ENCODE measurements around the gene JAZF1. TPM values are rescaled to one million over a fixed set of nuclear protein-coding genes. Genes with fewer than 3 reads are reported as not detected.

JAZF1 gene
- total and polyA plus RNA-seq, 2 donors (not counting 1 experiment from before 2014, with no cell fraction given): 14.0 to 38.6 TPM

DNA sequence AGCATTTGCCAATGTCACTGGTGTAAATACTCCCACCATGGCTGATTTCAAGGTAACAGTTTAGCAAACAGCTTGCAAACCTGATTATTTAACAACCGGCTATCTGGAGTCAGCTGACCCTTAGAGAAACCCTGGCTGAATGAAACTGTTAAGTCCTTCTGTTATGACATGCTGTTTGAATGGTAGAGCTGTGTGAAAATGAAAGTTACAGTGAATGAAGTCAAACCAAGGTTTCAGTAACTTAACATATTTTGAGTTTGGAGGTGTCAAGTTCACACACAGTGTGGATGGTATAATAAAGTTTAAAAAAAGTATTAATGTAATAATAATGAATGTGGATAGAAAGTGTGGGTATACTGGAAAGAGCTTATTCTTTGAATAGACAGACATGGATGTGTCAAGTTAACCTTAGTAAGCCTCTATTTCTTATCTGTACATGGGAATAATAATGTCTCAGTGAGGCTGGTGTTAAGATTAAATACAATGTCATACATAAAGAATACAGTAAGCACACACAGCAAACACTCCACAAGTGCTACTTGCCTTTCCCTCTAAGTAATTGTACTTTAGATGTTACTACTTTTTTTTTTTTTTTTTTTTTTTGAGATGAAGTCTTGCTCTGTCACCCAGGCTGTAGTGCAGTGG lies 290.3 kb downstream of the JAZF1 start:
- DNase-seq: no peak
- H3K9ac ChIP-seq (ENCODE audit: low read length): no peak overlapping the region
- no peaks in the 10 kb centered on the region for H3K9me3 ChIP-seq (ENCODE audit: control extremely low read depth in 1 of 3, control insufficient read depth in 2 of 3, insufficient read depth in 1 of 3, low read length in 2 of 3)
- no peak overlapping the region for H2AFZ ChIP-seq (ENCODE audit: insufficient read depth, low read depth, low read length, poor library complexity, severe bottlenecking)
- ChIA-PET CTCF (no interaction called here), POLR2A (no interaction called here)
- H4K20me1 ChIP-seq (ENCODE audit: control insufficient read depth, insufficient read depth, low read length, poor library complexity, severe bottlenecking): peaks cover 29% of the 10 kb centered on the region
- H3K27me3 Mint-ChIP-seq: no peaks in the 10 kb centered on the region
- intact Hi-C loops (cut with micrococcal nuclease): no loop called here
- no peak for TF ChIP-seq EZH2 (IDR thresholded peaks at IDR 0.05; ENCODE audit: borderline replicate concordance, insufficient read depth, low read depth, low read length, poor library complexity, severe bottlenecking)
- TF ChIP-seq, protein P1, sequence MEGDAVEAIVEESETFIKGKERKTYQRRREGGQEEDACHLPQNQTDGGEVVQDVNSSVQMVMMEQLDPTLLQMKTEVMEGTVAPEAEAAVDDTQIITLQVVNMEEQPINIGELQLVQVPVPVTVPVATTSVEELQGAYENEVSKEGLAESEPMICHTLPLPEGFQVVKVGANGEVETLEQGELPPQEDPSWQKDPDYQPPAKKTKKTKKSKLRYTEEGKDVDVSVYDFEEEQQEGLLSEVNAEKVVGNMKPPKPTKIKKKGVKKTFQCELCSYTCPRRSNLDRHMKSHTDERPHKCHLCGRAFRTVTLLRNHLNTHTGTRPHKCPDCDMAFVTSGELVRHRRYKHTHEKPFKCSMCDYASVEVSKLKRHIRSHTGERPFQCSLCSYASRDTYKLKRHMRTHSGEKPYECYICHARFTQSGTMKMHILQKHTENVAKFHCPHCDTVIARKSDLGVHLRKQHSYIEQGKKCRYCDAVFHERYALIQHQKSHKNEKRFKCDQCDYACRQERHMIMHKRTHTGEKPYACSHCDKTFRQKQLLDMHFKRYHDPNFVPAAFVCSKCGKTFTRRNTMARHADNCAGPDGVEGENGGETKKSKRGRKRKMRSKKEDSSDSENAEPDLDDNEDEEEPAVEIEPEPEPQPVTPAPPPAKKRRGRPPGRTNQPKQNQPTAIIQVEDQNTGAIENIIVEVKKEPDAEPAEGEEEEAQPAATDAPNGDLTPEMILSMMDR (IDR thresholded peaks at IDR 0.05): no peak
- H3K36me3 ChIP-seq (replicated peaks in 1 of 2; ENCODE audit: control extremely low read depth in 1 of 2, control insufficient read depth in 1 of 2, extremely low read depth in 1 of 2, insufficient read depth in 2 of 2, low read length in 1 of 2): peaks cover 14 to 43% of the 10 kb centered on the region in 2 experiments
- peaks cover 4% of the 10 kb centered on the region for H3K4me1 Mint-ChIP-seq
- no peaks in the 10 kb centered on the region for H3K9me3 Mint-ChIP-seq (ENCODE audit: insufficient read depth)
- WGBS (ENCODE audit: insufficient coverage): no CpG with 5 or more reads among the region's 1 CpG
- H3K27ac Mint-ChIP-seq: no peak overlapping the region
- H3K27ac ChIP-seq (ENCODE audit: low read length in 2 of 2): no peak overlapping the region
- H3K27me3 ChIP-seq (replicated peaks in 1 of 4; ENCODE audit: control extremely low read depth in 1 of 4, control insufficient read depth in 3 of 4, insufficient read depth in 4 of 4, low read length in 3 of 4): no peaks in the 10 kb centered on the region
- no peak for ATAC-seq (ENCODE audit: low read depth)
- no peak overlapping the region for H3K4me3 Mint-ChIP-seq
- H3K4me2 ChIP-seq (replicated peaks; ENCODE audit: low read depth, low read length, poor library complexity, severe bottlenecking): no peak overlapping the region
- H3K4me1 ChIP-seq (ENCODE audit: control insufficient read depth in 2 of 2, insufficient read depth in 2 of 2, low read length in 2 of 2): peaks cover 1 to 2% of the 10 kb centered on the region in 2 donors
- peaks cover 43% of the 10 kb centered on the region for H3K79me2 ChIP-seq (ENCODE audit: control insufficient read depth, insufficient read depth, low read length)
- H3K4me3 ChIP-seq (ENCODE audit: control extremely low read depth in 1 of 5, extremely low read depth in 1 of 5, insufficient read depth in 1 of 5, low read depth in 2 of 5, low read length in 4 of 5): no peak overlapping the region

DNA sequence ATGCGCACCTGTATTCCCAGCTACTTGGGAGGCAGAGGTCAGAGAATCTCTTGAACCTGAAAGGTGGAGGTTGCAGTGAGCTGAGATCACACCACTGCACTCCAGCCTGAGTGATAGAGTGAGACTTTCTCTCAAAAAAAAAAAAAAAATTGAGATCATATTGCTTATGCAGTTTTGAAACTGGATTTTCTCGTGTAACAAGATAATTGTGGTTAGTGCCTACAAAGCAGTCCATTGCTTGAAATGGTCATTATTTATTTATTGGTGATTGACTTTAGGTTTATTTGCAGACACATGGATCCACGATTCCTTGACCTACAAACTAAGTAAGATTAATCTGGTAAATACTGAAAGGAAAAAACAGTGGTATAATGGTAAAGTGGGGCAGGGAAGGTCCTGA lies 290.8 kb downstream of the JAZF1 start:
- Mint-ChIP-seq H3K9me3 (ENCODE audit: insufficient read depth) (no peaks in the 10 kb centered on the region), H3K27ac (no peak overlapping the region), H3K27me3 (no peaks in the 10 kb centered on the region), H3K4me1 (peaks cover 2% of the 10 kb centered on the region), H3K4me3 (no peak overlapping the region)
- H3K27ac ChIP-seq (ENCODE audit: low read length in 2 of 2): no peak overlapping the region
- no peak for DNase-seq
- TF ChIP-seq EZH2 (IDR thresholded peaks at IDR 0.05; ENCODE audit: borderline replicate concordance, insufficient read depth, low read depth, low read length, poor library complexity, severe bottlenecking): no peak
- TF ChIP-seq, protein P1 (IDR thresholded peaks at IDR 0.05): no peak
- no peak overlapping the region for H2AFZ ChIP-seq (ENCODE audit: insufficient read depth, low read depth, low read length, poor library complexity, severe bottlenecking)
- POLR2A ChIA-PET: no interaction called here
- no CpG with 5 or more reads among the region's 3 CpGs for WGBS (ENCODE audit: insufficient coverage)
- no peaks in the 10 kb centered on the region for H3K4me1 ChIP-seq (ENCODE audit: control insufficient read depth in 2 of 2, insufficient read depth in 2 of 2, low read length in 2 of 2)
- H3K4me3 ChIP-seq (ENCODE audit: control extremely low read depth in 1 of 5, extremely low read depth in 1 of 5, insufficient read depth in 1 of 5, low read depth in 2 of 5, low read length in 4 of 5): no peak overlapping the region
- CTCF ChIA-PET: no interaction called here
- no peak for ATAC-seq (ENCODE audit: low read depth)
- H4K20me1 ChIP-seq (ENCODE audit: control insufficient read depth, insufficient read depth, low read length, poor library complexity, severe bottlenecking): peaks cover 25% of the 10 kb centered on the region
- H3K27me3 ChIP-seq (replicated peaks in 1 of 4; ENCODE audit: control extremely low read depth in 1 of 4, control insufficient read depth in 3 of 4, insufficient read depth in 4 of 4, low read length in 3 of 4): no peaks in the 10 kb centered on the region
- intact Hi-C loops (cut with micrococcal nuclease): no loop called here
- peaks cover 14 to 48% of the 10 kb centered on the region in 2 experiments for H3K36me3 ChIP-seq (replicated peaks in 1 of 2; ENCODE audit: control extremely low read depth in 1 of 2, control insufficient read depth in 1 of 2, extremely low read depth in 1 of 2, insufficient read depth in 2 of 2, low read length in 1 of 2)
- H3K9ac ChIP-seq (ENCODE audit: low read length): no peak overlapping the region
- no peak overlapping the region for H3K4me2 ChIP-seq (replicated peaks; ENCODE audit: low read depth, low read length, poor library complexity, severe bottlenecking)
- peaks cover 39% of the 10 kb centered on the region for H3K79me2 ChIP-seq (ENCODE audit: control insufficient read depth, insufficient read depth, low read length)
- H3K9me3 ChIP-seq (ENCODE audit: control extremely low read depth in 1 of 3, control insufficient read depth in 2 of 3, insufficient read depth in 1 of 3, low read length in 2 of 3): no peaks in the 10 kb centered on the region

All from B cell (primary cell).